K562 (cell line): ENCODE results near the gene SLC39A5. TPM values are rescaled to one million over a fixed set of nuclear protein-coding genes. Genes with fewer than 3 reads are reported as not detected.

ENCODE experiments used
- ATAC-seq: fragments of 200-7000 bp; cut with Tn5 transposase; 3 replicates; pipeline ENCODE4 v1.9.1; 2020; ENCODE audit warnings: moderate library complexity
- BruUV-seq: library from RNA; stranded (reverse); fragments of 400-500 nt; replicated peaks from 2 replicates; lab custom pipeline; 2021; lab: Mats Ljungman, UMichigan
- CTCF ChIA-PET: fragments of 300-600 bp; formaldehyde crosslinking; extraction: SDS; loops from one replicate; lab custom pipeline; 2021; ENCODE audit warnings: low intra/inter-chr PET ratio; lab: Yijun Ruan, JAX
- POLR2A ChIA-PET: fragments of 300-600, 350-650 bp; sonication (Branson Sonifier 250); formaldehyde crosslinking; extraction: SDS; loops from one replicate; lab custom pipeline; 2021; ENCODE audit warnings: antibody characterized with exemption, inconsistent platforms; lab: Yijun Ruan, JAX
- DNase-seq, 4 experiments: peaks; one replicate each; pipeline versions ENCODE4 v3.0.0 to v3.0.0-alpha.2; 2011 to 2018; ENCODE audit warnings: low spot score in 3 of 4, mixed read lengths in 3 of 4; ENCODE audit errors: extremely low read depth in 1 of 4
- FAIRE-seq: peaks from 2 replicates; lab custom pipeline; 2011; peaks lifted over from hg19 to GRCh38; lab: Jason Lieb, UNC
- H2AFZ ChIP-seq: 2 replicates; pipeline ENCODE4 v1.6.0; 2011; ENCODE audit warnings: low read depth, low read length, control low read depth, inconsistent platforms
- H3K27ac ChIP-seq: fragments of 200-600 bp; 3 replicates; pipeline ENCODE4 v1.8.0; 2011; ENCODE audit warnings: low read depth, mild to moderate bottlenecking, control low read depth, inconsistent platforms, low read length, moderate library complexity, mixed read lengths; ENCODE audit errors: extremely low read depth
- H3K27me3 ChIP-seq, 2 experiments: fragments of 300-600 bp in 1 of 2; 2 replicates in 1 of 2; 3 replicates in 1 of 2; pipeline versions ENCODE4 v1.6.0 to v1.8.0; 2011; ENCODE audit warnings: inconsistent platforms in 2 of 2, low read length in 2 of 2, mild to moderate bottlenecking in 1 of 2, mixed read lengths in 1 of 2, moderate library complexity in 1 of 2; ENCODE audit not compliant: control insufficient read depth in 2 of 2, insufficient read depth in 2 of 2
- H3K36me3 ChIP-seq: fragments of 300-600 bp; 3 replicates; pipeline ENCODE4 v1.8.0; 2011; ENCODE audit warnings: mild to moderate bottlenecking, low read length, inconsistent platforms; ENCODE audit not compliant: control insufficient read depth, insufficient read depth
- H3K4me1 ChIP-seq, 2 experiments: fragments of 200-600 bp in 1 of 2; replicated peaks in 1 of 2; 2 replicates in 1 of 2; 3 replicates in 1 of 2; pipeline versions ENCODE4 v1.5.1 to v1.8.0; 2011; ENCODE audit warnings: inconsistent platforms in 2 of 2, low read length in 2 of 2, mild to moderate bottlenecking in 1 of 2, mixed read lengths in 1 of 2, moderate library complexity in 1 of 2; ENCODE audit not compliant: control insufficient read depth in 2 of 2, insufficient read depth in 2 of 2
- H3K4me2 ChIP-seq: 2 replicates; pipeline ENCODE4 v1.6.1; 2011; ENCODE audit warnings: low read length, control low read depth, inconsistent platforms, mixed read lengths; ENCODE audit not compliant: insufficient read depth
- H3K4me3 ChIP-seq: fragments of 200-600 bp; sonication (generic), shearing (Covaris generic); 2 replicates; pipeline ENCODE4 v1.5.1; 2016; ENCODE audit warnings: control low read depth, inconsistent platforms
- H3K79me2 ChIP-seq: fragments of 200-600 bp; 3 replicates; pipeline ENCODE4 v1.8.0; 2011; ENCODE audit warnings: low read length, inconsistent platforms; ENCODE audit not compliant: control insufficient read depth, insufficient read depth
- H3K9ac ChIP-seq, 2 experiments: 2 replicates each; pipeline versions ENCODE4 v1.6.0 to v1.6.1; 2011; ENCODE audit warnings: low read depth in 2 of 2, low read length in 2 of 2, control low read depth in 1 of 2, inconsistent platforms in 1 of 2, mild to moderate bottlenecking in 1 of 2, mixed read lengths in 1 of 2; ENCODE audit not compliant: insufficient read depth in 1 of 2
- H3K9me1 ChIP-seq: one replicate; pipeline ENCODE4 v1.6.0; 2011; ENCODE audit warnings: inconsistent platforms, mild to moderate bottlenecking, low read length, moderate library complexity; ENCODE audit not compliant: control insufficient read depth, insufficient read depth
- H3K9me3 ChIP-seq: replicated peaks from 2 replicates; pipeline ENCODE4 v1.5.1; 2011; ENCODE audit warnings: low read depth, low read length, inconsistent platforms; ENCODE audit not compliant: control insufficient read depth, insufficient read depth
- H4K20me1 ChIP-seq: replicated peaks from 2 replicates; pipeline ENCODE4 v1.6.1; 2011; ENCODE audit warnings: low read length, inconsistent platforms, mixed read lengths; ENCODE audit not compliant: control insufficient read depth, insufficient read depth
- HMG20B ChIP-seq: fragments of 250-450 bp; sonication (Bioruptor Pico); IDR thresholded peaks from 2 replicates; pipeline ENCODE4 v1.5.0; 2021; ENCODE audit warnings: mild to moderate bottlenecking
- KAT7 ChIP-seq: sonication (generic); formaldehyde crosslinking; IDR thresholded peaks from 2 replicates; pipeline ENCODE4 v1.8.0; 2022; ENCODE audit warnings: missing genetic modification reagents, mild to moderate bottlenecking, borderline replicate concordance
- MEF2D ChIP-seq: conservative IDR thresholded peaks from 2 replicates; pipeline ENCODE4 v1.6.1; 2016; ENCODE audit warnings: low read depth, missing genetic modification characterization, missing compliant biosample characterization
- WGBS: fragments of 100-300 bp; shearing (Covaris generic); methylation state at CpG from one replicate; pipeline ENCODE4 v1.1.6; 2016; ENCODE audit warnings: low coverage, mixed read lengths; ENCODE audit not compliant: insufficient coverage; ENCODE audit errors: missing lambda C conversion rate; 5-methylcytosine and 5-hydroxymethylcytosine counted together
- in situ Hi-C: fragments of 300-500 bp; cut with MboI; formaldehyde crosslinking; loops from 4 replicates; pipeline ENCODE4 v1.15.0; 2018; ENCODE audit warnings: inconsistent platforms, mixed read lengths
- intact Hi-C: fragments of 100-400 bp; cut with micrococcal nuclease; formaldehyde crosslinking; loops from 2 replicates; pipeline ENCODE4 v1.14.2; 2022
- polyA plus RNA-seq, 8 experiments: library from polyadenylated mRNA; depleted of rRNA in 4 of 8; stranded (reverse) in 5 of 8; unstranded in 3 of 8; fragments of >200 nt; fragmentation: Nextera tagmentation in 2 of 8; fragmentation: Illumina TruSeq in 1 of 8; extraction: Ambion mirVana in 2 of 8; extraction: Trizol in 1 of 8; gene quantifications; 2 replicates each; pipeline versions ENCODE4 v1.2.1 to v1.2.3, GENCODE V29; 2011 to 2014; ENCODE audit warnings: inconsistent platforms in 1 of 8, missing spikeins in 1 of 8
- total RNA-seq, 7 experiments: library from RNA; depleted of rRNA in 6 of 7; stranded (reverse); fragments of >200 nt in 6 of 7; fragmentation: Illumina TruSeq in 2 of 7; extraction: Trizol in 2 of 7; gene quantifications; 2 replicates each; pipeline versions ENCODE4 v1.2.1 to v1.2.3, GENCODE V29; 2011 to 2021; ENCODE audit warnings: low replicate concordance in 1 of 7
- TF ChIP-seq, protein P1 (sequence below), 3 experiments: IDR thresholded peaks in 2 of 3; conservative IDR thresholded peaks in 1 of 3; 2 replicates each; pipeline ENCODE4 v1.5.1; 2011 to 2012; ENCODE audit warnings: low read length in 3 of 3, mild to moderate bottlenecking in 3 of 3, control low read depth in 2 of 3, improper control_type of control experiment in 1 of 3, inconsistent platforms in 1 of 3, low read depth in 1 of 3, mixed read lengths in 1 of 3, moderate library complexity in 1 of 3; ENCODE audit not compliant: insufficient read depth in 2 of 3

Gene SLC39A5
- total and polyA plus RNA-seq, 9 of the 15 experiments (the other 6 are each of a cell fraction or from before 2014, with no cell fraction given), result 0.08 to 0.10 TPM; not detected in 7

DNA sequence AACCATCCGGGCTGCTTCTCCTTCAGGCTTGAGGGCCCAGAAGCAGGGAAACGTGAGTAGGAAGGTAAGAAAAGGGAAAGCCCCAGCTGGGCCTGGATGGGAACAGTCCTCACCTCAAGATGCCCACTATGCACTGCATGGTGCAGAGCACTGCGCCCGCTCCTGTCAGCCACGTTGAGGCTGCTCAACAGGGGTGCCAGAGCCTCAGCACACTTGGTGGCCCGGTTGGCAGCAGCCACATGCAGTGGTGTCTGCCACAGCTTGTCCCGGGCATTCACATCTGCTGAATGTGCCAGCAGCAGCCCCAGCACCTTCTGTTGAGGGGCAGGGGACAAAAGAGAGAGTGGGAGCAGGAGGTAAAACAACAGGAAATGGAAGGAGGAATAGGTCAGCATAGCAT is 25.8 kb downstream of the SLC39A5 start (continued):
- TF ChIP-seq HMG20B (CRISPR knock-in tag), result no peak

DNA sequence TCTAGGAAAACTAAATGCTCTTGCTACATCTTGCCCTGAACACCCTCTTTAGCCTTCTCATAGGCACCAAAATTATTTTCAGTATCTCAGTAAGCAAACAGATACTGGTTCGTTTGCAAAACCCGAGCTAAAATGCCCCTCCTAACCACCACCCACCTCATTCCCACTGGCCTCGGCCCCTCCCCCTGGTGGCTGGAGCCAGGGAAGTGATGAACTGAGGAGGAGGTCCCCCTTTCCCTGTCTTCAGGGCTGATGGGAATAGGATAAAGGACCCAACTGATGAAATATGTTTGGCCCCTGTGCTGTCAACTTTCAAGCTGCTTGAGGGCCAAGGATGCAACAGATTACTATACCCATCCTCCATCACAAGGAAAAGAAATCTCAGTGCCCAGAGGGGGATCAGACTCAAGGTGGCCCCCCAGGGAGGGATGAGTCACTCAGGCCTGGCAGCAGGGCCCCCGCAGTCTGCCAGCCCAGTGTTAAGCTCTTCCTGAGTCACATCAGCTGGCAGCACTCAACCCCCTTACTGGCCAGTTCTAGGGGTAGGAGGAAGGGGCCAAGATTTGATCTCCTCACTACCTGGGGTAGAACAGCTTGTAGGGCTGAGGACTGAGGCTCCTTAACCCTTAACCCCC is 26.6 kb downstream of the SLC39A5 start:
- Histone ChIP-seq H3K79me2 (peaks cover 24% of the 10 kb centered on the region), H3K4me3 (no peak overlapping the region), H3K36me3 (peaks cover 57% of the 10 kb centered on the region; the same call in 2 of the 3 replicates), H3K9ac (peak overlapping the region in 1 of 2 experiments; percentile 53; a peak in 1 of 4 replicates), H3K9me1 (no peaks in the 10 kb centered on the region), H3K4me2 (no peak overlapping the region), H3K27me3 (no peaks in the 10 kb centered on the region), H4K20me1 (peaks cover 6% of the 10 kb centered on the region), H3K27ac (no peak overlapping the region), H3K9me3 (no peaks in the 10 kb centered on the region), H2AFZ (no peak overlapping the region), H3K4me1 (peaks cover 12 to 20% of the 10 kb centered on the region in 2 experiments; a peak in 4 of 5 replicates)
- CTCF ChIA-PET, result interaction anchor here (2.4 kb wide), 1 partner anchor 67 kb away, joined by 11 read pairs; the partner anchor contains the start of gene SMARCC2
- POLR2A ChIA-PET, result interaction anchor here (2.1 kb wide), 1 partner anchor 22 kb away, joined by 7 read pairs; no protein-coding TSS in a partner anchor
- DNase-seq (peak in 1 of 4 experiments; percentile 25), ATAC-seq (no peak), FAIRE-seq (no peak)
- in situ Hi-C loops, result loop anchor here (5.0 kb wide), 1 partner anchor 64 kb away; no protein-coding TSS in a partner anchor
- 64% methylated on average over 4 of the region's 4 CpGs for WGBS
- BruUV-seq, result TSS peak; percentile 43
- TF ChIP-seq MEF2D (no peak), KAT7 (CRISPR knock-in tag) (no peak)
- TF ChIP-seq, protein P1, sequence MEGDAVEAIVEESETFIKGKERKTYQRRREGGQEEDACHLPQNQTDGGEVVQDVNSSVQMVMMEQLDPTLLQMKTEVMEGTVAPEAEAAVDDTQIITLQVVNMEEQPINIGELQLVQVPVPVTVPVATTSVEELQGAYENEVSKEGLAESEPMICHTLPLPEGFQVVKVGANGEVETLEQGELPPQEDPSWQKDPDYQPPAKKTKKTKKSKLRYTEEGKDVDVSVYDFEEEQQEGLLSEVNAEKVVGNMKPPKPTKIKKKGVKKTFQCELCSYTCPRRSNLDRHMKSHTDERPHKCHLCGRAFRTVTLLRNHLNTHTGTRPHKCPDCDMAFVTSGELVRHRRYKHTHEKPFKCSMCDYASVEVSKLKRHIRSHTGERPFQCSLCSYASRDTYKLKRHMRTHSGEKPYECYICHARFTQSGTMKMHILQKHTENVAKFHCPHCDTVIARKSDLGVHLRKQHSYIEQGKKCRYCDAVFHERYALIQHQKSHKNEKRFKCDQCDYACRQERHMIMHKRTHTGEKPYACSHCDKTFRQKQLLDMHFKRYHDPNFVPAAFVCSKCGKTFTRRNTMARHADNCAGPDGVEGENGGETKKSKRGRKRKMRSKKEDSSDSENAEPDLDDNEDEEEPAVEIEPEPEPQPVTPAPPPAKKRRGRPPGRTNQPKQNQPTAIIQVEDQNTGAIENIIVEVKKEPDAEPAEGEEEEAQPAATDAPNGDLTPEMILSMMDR (IDR thresholded peaks at IDR 0.05 in 2 of 3, conservative IDR thresholded peaks at IDR 0.05 in 1 of 3; ENCODE audit: insufficient read depth in 2 of 3, low read depth in 1 of 3, low read length in 3 of 3), result 0 out of 6 replicates have a peak, but pooled peaks of 1 of the 3 experiments have one; percentile 8
- intact Hi-C loops, result no loop called here
